ENCODE data around the gene ZFTA. TPM values are rescaled to one million over a fixed set of nuclear protein-coding genes. Genes with fewer than 3 reads are reported as not detected.
A peak's percentile ranks its signal among the peaks of the same experiment; 100 is the strongest.

ZFTA gene
- total RNA-seq, 1 donor from 2014 or later: 25.1 TPM

DNA sequence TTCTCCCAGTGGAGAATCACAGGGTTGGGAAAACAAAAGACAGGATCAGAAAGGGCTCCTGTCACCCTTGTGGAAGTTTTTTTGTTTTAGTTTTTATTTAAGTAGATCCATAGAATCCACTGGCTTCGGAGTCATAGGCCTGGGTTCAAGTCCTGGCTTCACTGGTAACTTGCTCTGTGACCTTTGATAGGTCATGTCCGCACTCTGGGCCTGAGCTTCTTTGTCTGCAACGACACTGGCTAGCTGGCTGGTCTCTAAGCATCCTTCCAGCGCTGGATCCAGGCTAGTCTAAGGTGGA, 1.4 kb downstream of the ZFTA start:
- no peak for DNase-seq (ENCODE audit: low read depth)
- Histone ChIP-seq H3K4me3 (ENCODE audit: low read depth, low read length) (peak overlapping the region; percentile 52), H3K27me3 (ENCODE audit: control insufficient read depth, insufficient read depth, low read length) (no peaks in the 10 kb centered on the region), H3K36me3 (ENCODE audit: control insufficient read depth, insufficient read depth, low read length) (no peaks in the 10 kb centered on the region)
- TF ChIP-seq, protein P1, sequence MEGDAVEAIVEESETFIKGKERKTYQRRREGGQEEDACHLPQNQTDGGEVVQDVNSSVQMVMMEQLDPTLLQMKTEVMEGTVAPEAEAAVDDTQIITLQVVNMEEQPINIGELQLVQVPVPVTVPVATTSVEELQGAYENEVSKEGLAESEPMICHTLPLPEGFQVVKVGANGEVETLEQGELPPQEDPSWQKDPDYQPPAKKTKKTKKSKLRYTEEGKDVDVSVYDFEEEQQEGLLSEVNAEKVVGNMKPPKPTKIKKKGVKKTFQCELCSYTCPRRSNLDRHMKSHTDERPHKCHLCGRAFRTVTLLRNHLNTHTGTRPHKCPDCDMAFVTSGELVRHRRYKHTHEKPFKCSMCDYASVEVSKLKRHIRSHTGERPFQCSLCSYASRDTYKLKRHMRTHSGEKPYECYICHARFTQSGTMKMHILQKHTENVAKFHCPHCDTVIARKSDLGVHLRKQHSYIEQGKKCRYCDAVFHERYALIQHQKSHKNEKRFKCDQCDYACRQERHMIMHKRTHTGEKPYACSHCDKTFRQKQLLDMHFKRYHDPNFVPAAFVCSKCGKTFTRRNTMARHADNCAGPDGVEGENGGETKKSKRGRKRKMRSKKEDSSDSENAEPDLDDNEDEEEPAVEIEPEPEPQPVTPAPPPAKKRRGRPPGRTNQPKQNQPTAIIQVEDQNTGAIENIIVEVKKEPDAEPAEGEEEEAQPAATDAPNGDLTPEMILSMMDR (IDR thresholded peaks at IDR 0.05; ENCODE audit: insufficient read depth, low read length, poor library complexity, severe bottlenecking): no peak

DNA sequence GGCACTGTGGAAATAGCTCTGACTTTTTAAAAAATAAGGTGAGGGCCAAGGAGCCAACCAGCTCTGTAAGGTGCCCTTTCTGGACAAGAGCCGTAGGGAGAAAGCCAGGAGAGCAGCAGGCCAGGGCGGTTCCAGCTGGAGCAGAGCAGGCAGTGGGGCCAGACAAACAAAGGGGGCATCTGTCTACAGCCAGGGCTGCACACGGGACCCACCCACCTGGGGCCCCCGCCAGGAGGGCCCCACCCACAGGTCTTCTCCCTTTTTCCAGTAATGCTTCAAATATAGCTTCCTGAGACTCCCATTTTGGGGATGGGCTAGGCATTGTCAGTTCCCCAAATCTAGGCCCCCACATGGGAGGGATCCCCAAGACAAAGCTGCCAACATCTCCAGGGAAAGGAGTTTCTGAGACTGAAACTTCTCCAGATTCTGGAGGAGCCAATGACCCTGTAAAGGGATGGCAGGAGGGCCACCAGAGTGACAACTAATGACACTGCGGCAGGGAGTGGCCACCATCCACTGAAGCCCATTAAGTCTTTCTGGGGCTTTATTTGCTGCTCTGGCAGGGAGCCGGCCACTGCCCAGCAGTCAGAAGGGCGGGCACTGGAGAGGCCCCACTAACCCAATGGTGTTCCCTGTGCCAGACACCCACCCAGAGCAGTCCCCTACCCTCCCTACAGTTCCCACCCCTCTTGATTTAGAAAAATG, 1.9 kb downstream of the ZFTA start:
- Histone ChIP-seq H3K27me3 (ENCODE audit: control insufficient read depth, insufficient read depth, low read length) (no peaks in the 10 kb centered on the region), H3K4me3 (ENCODE audit: low read depth, low read length) (no peak overlapping the region), H3K36me3 (ENCODE audit: control insufficient read depth, insufficient read depth, low read length) (no peaks in the 10 kb centered on the region)
- no peak for DNase-seq (ENCODE audit: low read depth)
- TF ChIP-seq, protein P1 (IDR thresholded peaks at IDR 0.05; ENCODE audit: insufficient read depth, low read length, poor library complexity, severe bottlenecking): no peak

GRCh38 chr11:63765688-63766241, 2.8 kb downstream of the ZFTA start:
- Histone ChIP-seq H3K36me3 (ENCODE audit: control insufficient read depth, insufficient read depth, low read length) (no peaks in the 10 kb centered on the region), H3K27me3 (ENCODE audit: control insufficient read depth, insufficient read depth, low read length) (no peaks in the 10 kb centered on the region), H3K4me3 (ENCODE audit: low read depth, low read length) (no peak overlapping the region)
- DNase-seq (ENCODE audit: low read depth): no peak
- TF ChIP-seq, protein P1 (IDR thresholded peaks at IDR 0.05; ENCODE audit: insufficient read depth, low read length, poor library complexity, severe bottlenecking): no peak

GRCh38 chr11:63764679-63765647, 3.6 kb downstream of the ZFTA start:
- DNase-seq (ENCODE audit: low read depth): no peak
- no peaks in the 10 kb centered on the region for H3K27me3 ChIP-seq (ENCODE audit: control insufficient read depth, insufficient read depth, low read length)
- TF ChIP-seq, protein P1 (IDR thresholded peaks at IDR 0.05; ENCODE audit: insufficient read depth, low read length, poor library complexity, severe bottlenecking): no peak

GRCh38 chr11:63764340-63764678, 4.3 kb downstream of the ZFTA start:
- no peaks in the 10 kb centered on the region for H3K27me3 ChIP-seq (ENCODE audit: control insufficient read depth, insufficient read depth, low read length)
- H3K36me3 ChIP-seq (ENCODE audit: control insufficient read depth, insufficient read depth, low read length): no peaks in the 10 kb centered on the region
- DNase-seq (ENCODE audit: low read depth): no peak
- no peak overlapping the region for H3K4me3 ChIP-seq (ENCODE audit: low read depth, low read length)
- TF ChIP-seq, protein P1 (IDR thresholded peaks at IDR 0.05; ENCODE audit: insufficient read depth, low read length, poor library complexity, severe bottlenecking): no peak

More at GRCh38 chr11:63764679-63765647, 3.6 kb downstream of the ZFTA start:
- Histone ChIP-seq H3K36me3 (ENCODE audit: control insufficient read depth, insufficient read depth, low read length) (no peaks in the 10 kb centered on the region), H3K4me3 (ENCODE audit: low read depth, low read length) (no peak overlapping the region)
